Adrenal gland (tissue), 12 donors: ENCODE data around the gene IL4R. TPM values are rescaled to one million over a fixed set of nuclear protein-coding genes. Genes with fewer than 3 reads are reported as not detected.

Source experiments
- DNase-seq, 7 donors: peaks; one replicate each; pipeline ENCODE4 v3.0.0-alpha.2; 2019 to 2020
- H3K27ac ChIP-seq, 5 donors: fragments of 200-600 bp; sonication (generic) in 4 of 5; 1 replicate in 3 of 5; 2 replicates in 2 of 5; pipeline versions ENCODE4 v1.5.1 to v1.8.0; 2016 to 2020; ENCODE audit warnings: mild to moderate bottlenecking in 1 of 5
- H3K27me3 ChIP-seq: fragments of 200-600 bp; 2 replicates; pipeline ENCODE4 v1.8.0; 2021
- H3K36me3 ChIP-seq, 2 donors: fragments of 200-600 bp; replicated peaks in 1 of 2; 1 replicate in 1 of 2; 2 replicates in 1 of 2; pipeline versions ENCODE4 v1.5.1 to v1.8.0; 2018 to 2022
- H3K4me1 ChIP-seq, 2 donors: fragments of 200-600 bp; replicated peaks in 1 of 2; 1 replicate in 1 of 2; 2 replicates in 1 of 2; pipeline versions ENCODE4 v1.5.1 to v1.8.0; 2018 to 2021
- H3K4me3 ChIP-seq, 4 donors: fragments of 200-600 bp; sonication (generic) in 3 of 4; one replicate each; pipeline ENCODE4 v1.5.1; 2016 to 2018
- H3K9me3 ChIP-seq, 3 donors: fragments of 200-600 bp; sonication (generic) in 1 of 3; replicated peaks in 1 of 3; 1 replicate in 2 of 3; 2 replicates in 1 of 3; pipeline versions ENCODE4 v1.5.1 to v1.8.0; 2016 to 2021
- CTCF ChIP-seq, 6 experiments: fragments of 450-650 bp in 4 of 6; fragments of 200-600 bp in 2 of 6; sonication (generic) in 1 of 6; IDR thresholded peaks; 1 replicate in 5 of 6; 2 replicates in 1 of 6; pipeline versions ENCODE4 v1.5.1 to v1.8.0; 2016 to 2021; ENCODE audit warnings: antibody characterized with exemption in 6 of 6, mild to moderate bottlenecking in 2 of 6, moderate library complexity in 1 of 6
- POLR2A ChIP-seq, 2 donors: fragments of 450-650 bp; IDR thresholded peaks; one replicate each; pipeline ENCODE4 v1.6.1; 2017; ENCODE audit warnings: antibody characterized with exemption in 2 of 2, mild to moderate bottlenecking in 2 of 2, moderate library complexity in 1 of 2
- WGBS, 4 donors: extraction: QIAGEN DNeasy Blood & Tissue Kit in 2 of 4; methylation state at CpG; one replicate each; pipeline versions ENCODE4 v1.1.5 to v1.1.7; 2013 to 2017; 5-methylcytosine and 5-hydroxymethylcytosine counted together
- intact Hi-C, 2 donors: fragments of 100-400 bp; cut with DNase I; formaldehyde crosslinking; loops; one replicate each; pipeline versions ENCODE4 v1.14.1 to v1.15.0; 2022 to 2023
- polyA plus RNA-seq, 3 donors: library from polyadenylated mRNA; stranded (reverse); fragments of 200-250 nt in 2 of 3; fragments of 350-450 nt in 1 of 3; fragmentation: Illumina TruSeq in 1 of 3; extraction: RNeasy Lipid Tissue Mini Kit (QIAGEN cat#74804) in 1 of 3; gene quantifications; one replicate each; pipeline ENCODE4 v1.2.3, GENCODE V29; 2013 to 2014
- total RNA-seq, 9 donors: library from RNA; depleted of rRNA in 4 of 9; stranded (reverse); fragments of >200 nt in 4 of 9; fragments of 120-200 nt in 1 of 9; fragmentation: NEBNext Ultra II Directional in 1 of 9; extraction: Animal tissue kit (Norgen Biotek cat#: 25700) in 1 of 9; gene quantifications; one replicate each; pipeline versions ENCODE4 v1.1.0 to v1.2.4, GENCODE V29; 2013 to 2023
- donor health status: healthy with polysubstance abuse.
- donor health status: Bipolar disorder and iron deficiency.
- donor health status: DM: yes; HTN: yes; CAD: no.
- donor health status: DM: no; HTN: no; CAD: no.
- donor health status: DM: no; HTN: no; CAD: no.
- donor health status: DM: yes; HTN: yes; CAD: no.

The IL4R gene
- total and polyA plus RNA-seq, 12 donors = 3.1 to 142 (median 50.0) TPM

DNA sequence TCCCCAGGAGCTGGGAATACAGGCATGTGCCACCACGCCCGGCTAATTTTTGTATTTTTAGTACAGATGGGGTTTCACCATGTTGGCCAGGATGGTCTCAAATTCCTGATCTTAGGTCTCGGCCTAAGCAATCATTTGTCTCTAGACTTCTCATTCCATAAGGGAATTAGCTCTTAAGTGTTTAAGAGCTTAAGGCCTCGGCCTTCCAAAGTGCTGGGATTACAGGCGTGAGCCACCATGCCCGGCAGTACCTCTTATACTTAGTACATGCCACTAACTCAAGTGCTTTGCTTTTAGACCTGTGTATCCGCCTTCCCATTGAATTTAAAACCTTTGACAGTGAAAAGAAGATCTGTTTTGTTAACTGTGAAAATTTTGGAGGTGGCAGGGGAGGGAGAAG, 71.6 kb downstream of the IL4R start:
- WGBS, 4 donors = 83 to 90% (median 85%) methylated on average over 7 of the region's 7 CpGs
- peak in 2 of 7 donors; percentile 7 to 14 for DNase-seq
- H3K27ac ChIP-seq = no peak overlapping the region
- H3K27me3 ChIP-seq = no peaks in the 10 kb centered on the region
- no peaks in the 10 kb centered on the region for H3K4me1 ChIP-seq
- intact Hi-C loops = no loop called here
- no peak for TF ChIP-seq CTCF (IDR thresholded peaks at IDR 0.05)
- TF ChIP-seq POLR2A (IDR thresholded peaks at IDR 0.05) = no peak
- no peaks in the 10 kb centered on the region for H3K9me3 ChIP-seq
- H3K4me3 ChIP-seq = no peak overlapping the region
- H3K36me3 ChIP-seq = no peaks in the 10 kb centered on the region

DNA sequence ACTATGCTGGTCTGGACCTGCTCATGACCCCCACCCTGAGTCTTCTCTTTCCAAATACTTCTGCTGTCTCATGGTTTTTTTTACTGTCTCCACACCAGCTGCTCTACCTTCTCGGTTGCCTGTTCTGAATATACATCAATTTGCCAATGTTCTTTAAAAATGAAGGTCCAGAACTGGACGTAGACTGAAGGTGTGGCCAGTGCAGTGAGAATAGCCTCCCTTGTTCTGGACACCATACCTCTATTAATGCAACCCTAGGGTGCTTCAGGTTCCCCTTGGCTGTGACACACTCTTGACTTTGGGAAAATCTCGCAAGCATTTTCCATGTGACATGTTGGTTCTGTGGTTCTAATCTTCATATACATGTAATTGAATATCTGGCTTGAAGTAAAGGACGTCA, 72.9 kb downstream of the IL4R start:
- Histone ChIP-seq H3K9me3 (no peaks in the 10 kb centered on the region), H3K27ac (no peak overlapping the region), H3K4me1 (no peaks in the 10 kb centered on the region), H3K27me3 (no peaks in the 10 kb centered on the region), H3K36me3 (no peaks in the 10 kb centered on the region), H3K4me3 (no peak overlapping the region)
- peak in 2 of 7 donors; percentile 1 to 9 for DNase-seq
- intact Hi-C loops = no loop called here
- TF ChIP-seq CTCF (IDR thresholded peaks at IDR 0.05) (no peak), POLR2A (IDR thresholded peaks at IDR 0.05) (no peak)
- 66 to 79% (median 75%) methylated on average over 4 of the region's 4 CpGs for WGBS, 4 donors

DNA sequence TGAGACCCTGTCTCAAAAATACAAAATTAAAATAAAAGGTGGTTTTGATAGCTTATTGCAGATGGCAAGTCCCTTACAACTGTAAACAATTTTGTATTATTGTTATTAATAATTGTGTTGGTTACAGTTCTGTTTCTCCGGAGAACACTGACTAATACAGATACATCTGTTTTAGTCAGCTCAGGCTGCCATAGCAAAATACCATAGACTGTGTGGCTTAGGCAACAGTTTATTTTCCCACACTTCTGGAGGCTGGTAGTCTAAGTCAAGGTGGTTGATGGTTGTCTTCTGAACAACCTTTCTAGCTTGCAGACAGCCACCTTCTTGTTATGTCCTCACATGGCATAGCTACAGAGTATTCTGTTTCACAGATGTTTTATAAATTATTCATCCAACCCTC, 74.0 kb downstream of the IL4R start:
- TF ChIP-seq CTCF (IDR thresholded peaks at IDR 0.05) = no peak
- no peak for TF ChIP-seq POLR2A (IDR thresholded peaks at IDR 0.05)
- H3K27ac ChIP-seq = no peak overlapping the region
- H3K27me3 ChIP-seq = no peaks in the 10 kb centered on the region
- 63 to 95% (median 91%) methylated on average over 1 of the region's 1 CpG for WGBS, 4 donors
- no peaks in the 10 kb centered on the region for H3K4me1 ChIP-seq
- H3K4me3 ChIP-seq = no peak overlapping the region
- intact Hi-C loops = no loop called here
- H3K36me3 ChIP-seq = no peaks in the 10 kb centered on the region
- no peak for DNase-seq
- H3K9me3 ChIP-seq = no peaks in the 10 kb centered on the region

- TF ChIP-seq CTCF (IDR thresholded peaks at IDR 0.05) (no peak), POLR2A (IDR thresholded peaks at IDR 0.05) (no peak)
- no peaks in the 10 kb centered on the region for H3K4me1 ChIP-seq
- no peak overlapping the region for H3K27ac ChIP-seq
- H3K9me3 ChIP-seq = no peaks in the 10 kb centered on the region
- intact Hi-C loops = no loop called here
- H3K27me3 ChIP-seq = no peaks in the 10 kb centered on the region
- 68 to 81% (median 75%) methylated on average over 8 of the region's 8 CpGs for WGBS, 4 donors
- no peak overlapping the region for H3K4me3 ChIP-seq
- DNase-seq = peak in 3 of 7 donors; percentile 4 to 23 (median 13)
- H3K36me3 ChIP-seq = no peaks in the 10 kb centered on the region
Measured at GRCh38 chr16:27389272-27389961, 75.6 kb downstream of the IL4R start.
